Stromal cell of bone marrow (primary cell): ENCODE results near the gene ZBTB4.

Source experiments
- DNase-seq: peaks from one replicate; pipeline ENCODE4 v3.0.0-alpha.2; 2012; ENCODE audit warnings: low read depth

The ZBTB4 gene

DNA sequence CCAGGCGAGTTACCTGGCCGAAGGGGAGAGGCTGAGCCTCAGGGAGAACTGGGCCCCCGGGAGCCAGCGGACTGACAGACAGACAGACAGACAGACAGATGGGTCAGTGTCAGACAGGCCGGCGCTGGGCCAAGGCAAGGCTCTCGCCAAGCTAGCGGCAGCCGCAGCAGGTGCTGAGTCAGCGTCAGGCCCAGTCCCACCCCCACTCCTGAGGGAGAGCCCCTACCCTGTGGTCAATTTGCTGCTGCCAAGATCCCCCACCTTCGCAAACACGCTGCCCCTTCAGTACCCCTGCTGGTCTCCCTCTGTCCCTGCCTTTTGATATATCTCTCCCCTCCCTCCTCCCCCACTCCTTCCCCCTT lies 38.6 kb downstream of the ZBTB4 start:
- no peak for DNase-seq

- DNase-seq: no peak
These were observed 39.2 kb downstream of the ZBTB4 start for GRCh38 chr17:7440113-7440833.

- DNase-seq: no peak
These were observed 39.8 kb downstream of the ZBTB4 start, which contains the start of gene FGF11 for GRCh38 chr17:7439462-7440112. TSS of gene FGF11 (plus strand) at chr17:7439512. CDS start at chr17:7439621, 109 bp downstream.

- DNase-seq: no peak
These were observed 40.6 kb downstream of the ZBTB4 start for GRCh38 chr17:7438656-7439460.

GRCh38 chr17:7437950-7438614 lies 41.3 kb downstream of the ZBTB4 start:
- DNase-seq: no peak

- no peak for DNase-seq
These were observed 42.0 kb downstream of the ZBTB4 start for GRCh38 chr17:7437369-7437863.

DNA sequence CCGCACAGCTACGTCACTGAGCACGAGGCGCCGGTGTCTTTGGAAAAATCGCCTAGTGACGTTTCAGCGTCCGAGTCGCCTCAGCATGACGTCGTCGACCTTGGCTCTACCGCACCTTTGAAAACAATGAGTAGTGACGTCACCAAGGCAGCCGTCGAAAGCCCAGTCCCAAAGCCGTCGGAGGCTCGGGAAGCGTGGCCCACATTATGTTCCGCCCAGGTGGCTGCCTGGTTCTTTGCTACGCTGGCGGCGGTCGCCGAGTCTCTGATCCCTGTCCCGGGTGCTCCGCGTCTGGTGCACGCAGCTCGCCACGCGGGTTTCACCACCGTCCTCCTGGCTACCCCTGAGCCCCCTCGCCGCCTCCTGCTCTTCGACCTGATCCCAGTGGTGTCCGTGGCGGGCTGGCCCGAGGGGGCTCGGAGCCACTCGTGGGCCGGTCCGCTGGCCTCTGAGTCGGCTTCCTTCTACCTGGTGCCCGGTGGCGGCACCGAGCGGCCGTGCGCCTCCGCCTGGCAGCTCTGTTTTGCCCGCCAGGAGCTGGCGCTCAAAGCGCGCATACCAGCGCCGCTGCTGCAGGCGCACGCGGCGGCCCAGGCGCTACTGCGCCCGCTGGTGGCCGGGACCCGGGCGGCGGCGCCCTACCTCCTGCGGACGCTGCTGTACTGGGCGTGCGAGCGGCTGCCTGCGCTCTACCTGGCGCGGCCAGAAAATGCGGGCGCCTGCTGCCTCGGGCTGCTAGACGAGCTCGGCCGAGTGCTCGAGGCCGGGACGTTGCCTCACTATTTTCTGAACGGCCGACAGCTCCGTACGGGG lies 42.7 kb downstream of the ZBTB4 start:
- DNase-seq: peak; percentile 54

GRCh38 chr17:7435676-7436555 lies 43.5 kb downstream of the ZBTB4 start:
- no peak for DNase-seq

- DNase-seq: no peak
These were observed 47.1 kb downstream of the ZBTB4 start for GRCh38 chr17:7432296-7432695.

- DNase-seq: no peak
These were observed 48.2 kb downstream of the ZBTB4 start for GRCh38 chr17:7431231-7431630.

GRCh38 chr17:7429722-7430121 lies 49.7 kb downstream of the ZBTB4 start:
- DNase-seq: no peak

GRCh38 chr17:7428557-7428956 lies 50.9 kb downstream of the ZBTB4 start, which contains the start of gene SPEM3:
TSS of gene SPEM3 (plus strand) at chr17:7428857. CDS start at chr17:7428903, 46 bp downstream.
- no peak for DNase-seq

DNA sequence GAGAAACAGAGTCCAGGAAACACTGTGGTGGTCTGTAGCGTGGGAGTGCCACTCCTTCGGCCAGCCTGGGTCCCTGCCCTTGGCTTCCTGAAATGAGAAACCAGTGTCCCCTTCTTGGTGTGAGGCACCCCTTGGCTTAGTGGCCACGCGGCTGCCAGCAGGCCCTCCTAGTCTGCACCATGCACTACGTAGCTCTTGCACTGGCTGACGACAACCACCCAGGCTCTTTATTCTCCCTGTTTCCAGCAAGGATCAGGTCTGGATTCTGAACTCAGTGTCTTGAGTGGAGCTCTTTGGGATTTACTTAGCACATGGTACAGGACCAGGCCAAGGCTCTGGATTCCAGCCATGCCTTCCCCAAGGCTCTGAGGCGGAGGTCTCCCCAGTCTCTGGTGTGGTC lies 51.9 kb downstream of the ZBTB4 start:
- DNase-seq: no peak

DNA sequence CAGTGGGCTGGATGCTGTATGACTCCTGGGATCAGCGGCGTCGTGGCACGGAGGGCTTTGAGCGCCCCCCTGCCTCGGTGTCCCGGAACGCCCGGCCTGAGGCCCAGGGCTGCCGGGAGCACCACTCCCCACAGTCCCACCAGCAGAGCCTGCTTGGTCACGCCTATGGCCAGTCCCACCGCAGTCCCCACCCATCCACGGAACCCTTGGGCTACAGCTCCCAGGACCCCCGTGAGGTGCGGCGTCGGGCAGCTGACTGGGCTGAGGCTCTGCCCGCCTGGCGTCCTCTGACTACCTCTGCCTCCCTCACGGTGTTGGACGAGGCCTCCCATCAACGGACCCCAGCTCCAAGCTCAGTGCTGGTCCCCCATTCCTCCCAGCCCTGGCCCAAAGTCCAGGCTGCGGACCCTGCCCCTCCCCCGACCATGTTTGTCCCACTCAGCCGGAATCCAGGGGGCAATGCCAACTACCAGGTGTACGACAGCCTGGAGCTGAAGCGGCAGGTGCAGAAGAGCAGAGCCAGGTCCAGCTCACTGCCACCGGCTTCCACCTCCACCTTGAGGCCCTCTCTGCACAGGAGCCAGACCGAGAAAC lies 52.4 kb downstream of the ZBTB4 start:
- DNase-seq: no peak

GRCh38 chr17:7426203-7426863 lies 53.1 kb downstream of the ZBTB4 start:
- DNase-seq: no peak

DNA sequence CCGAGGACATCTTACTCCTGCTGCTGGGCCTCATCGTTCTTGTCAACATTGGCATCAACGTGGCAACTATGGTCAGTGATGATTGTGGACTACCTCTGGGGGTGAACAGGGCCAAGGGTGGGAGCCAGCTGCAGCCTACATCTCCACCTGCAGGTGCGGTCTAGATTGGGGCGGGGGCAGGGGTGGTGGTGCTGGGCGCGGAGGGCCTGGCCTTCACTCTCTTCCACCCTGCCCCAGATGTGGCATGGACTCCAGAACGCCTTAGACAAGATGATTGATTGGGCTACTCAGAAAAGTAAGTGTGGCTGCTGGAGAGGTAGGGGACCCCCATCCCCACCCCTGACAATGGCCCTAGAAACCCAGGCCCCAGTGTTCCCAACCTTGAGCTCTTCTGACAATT lies 53.7 kb downstream of the ZBTB4 start:
- no peak for DNase-seq

DNA sequence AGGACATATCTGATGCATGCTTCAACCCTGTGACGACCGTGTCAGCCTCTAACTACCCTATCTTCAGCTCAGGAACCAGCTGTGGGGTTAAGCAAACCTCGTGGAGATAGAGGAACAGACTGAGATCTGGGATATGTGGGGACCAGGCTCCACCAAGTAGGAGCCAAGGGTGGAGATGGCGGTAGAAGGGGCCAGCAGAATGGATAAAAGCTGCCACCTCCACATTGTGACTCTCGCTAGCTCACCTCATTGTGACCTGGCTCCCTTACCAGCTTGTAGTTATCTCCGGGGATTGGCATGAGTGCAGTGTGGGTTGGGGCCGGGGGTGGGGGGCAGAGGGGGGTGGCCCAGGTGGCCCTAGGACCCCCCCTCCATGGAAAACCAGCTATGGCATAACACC lies 54.1 kb downstream of the ZBTB4 start, which contains the start of gene SPEM2:
TSS of gene SPEM2 (plus strand) at position 301 of the 400 bp plus-strand sequence. CDS start at position 374, 73 bp downstream.
- no peak for DNase-seq

- DNase-seq: no peak
These were observed 55.8 kb downstream of the ZBTB4 start for GRCh38 chr17:7423679-7424078.

DNA sequence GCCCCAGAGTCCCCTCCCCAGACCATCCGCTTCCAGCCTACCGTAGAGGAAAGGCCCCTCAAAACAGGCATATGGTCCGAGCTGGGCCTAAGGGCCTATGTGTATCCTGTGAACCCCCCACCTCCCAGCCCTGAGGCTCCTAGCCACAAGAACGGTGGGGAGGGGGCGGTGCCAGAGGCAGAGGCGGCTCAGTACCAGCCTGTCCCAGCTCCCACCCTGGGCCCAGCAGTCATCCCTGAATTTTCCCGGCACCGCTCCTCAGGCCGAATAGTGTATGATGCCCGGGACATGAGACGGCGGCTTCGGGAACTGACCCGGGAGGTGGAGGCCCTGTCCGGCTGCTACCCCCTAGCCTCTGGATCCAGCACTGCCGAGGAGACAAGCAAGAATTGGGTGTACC lies 58.2 kb downstream of the ZBTB4 start:
- no peak for DNase-seq
